Activated CD4-positive, alpha-beta T cell treated with anti-CD3 and anti-CD28 coated beads, Interleukin-10, Interleukin-2, amounts not matched to agents 100 ng/mL and 50 ng/mL, durations not matched to agents 16 hours and 8 hours (primary cell): ENCODE measurements around the gene GREB1.
A peak's percentile ranks its signal among the peaks of the same experiment; 100 is the strongest.

Experiments
- DNase-seq: peaks from one replicate; pipeline ENCODE4 v3.0.0-alpha.2; 2020

GREB1 gene

DNA sequence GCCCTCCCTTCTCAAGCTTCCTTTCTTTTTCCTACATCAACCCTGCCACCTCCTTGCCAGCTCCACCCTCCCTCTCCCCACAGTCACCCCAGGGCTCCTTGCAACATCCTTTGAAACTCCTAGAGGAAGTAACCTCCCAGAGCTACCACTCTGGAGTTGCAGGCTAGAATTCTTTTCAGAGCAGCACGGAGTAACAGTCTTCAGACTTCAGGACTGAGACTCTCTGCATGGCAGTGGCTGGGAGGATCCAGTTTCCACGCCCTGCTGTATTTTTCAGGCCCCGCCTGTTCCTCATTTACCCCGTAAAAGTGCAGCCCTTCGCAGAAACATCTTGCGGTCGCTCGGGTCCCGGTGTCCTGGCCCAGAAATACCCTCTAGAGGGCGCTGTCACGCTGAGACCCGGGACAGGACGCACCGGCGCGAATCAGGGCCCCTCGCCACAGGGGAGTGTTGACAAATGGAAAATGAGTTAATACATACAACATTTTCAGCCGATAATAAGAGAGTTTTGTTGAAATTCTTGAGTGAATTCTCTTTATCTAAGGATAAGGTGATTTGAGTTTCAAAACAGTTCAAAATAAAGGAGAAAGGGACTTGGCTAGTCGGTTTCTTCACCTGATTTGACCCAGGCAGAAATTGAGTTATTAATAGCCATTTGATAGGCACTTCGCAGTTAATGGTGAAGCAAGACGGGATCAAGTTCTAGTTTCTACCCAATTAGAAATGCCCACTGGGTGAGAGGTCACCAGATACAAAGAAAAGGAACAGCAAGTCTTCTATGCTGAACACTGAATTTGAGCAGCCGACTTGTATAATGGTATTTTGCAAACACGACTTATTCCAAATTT is 154.6 kb downstream of the GREB1 start:
- DNase-seq = peak; percentile 90

DNA sequence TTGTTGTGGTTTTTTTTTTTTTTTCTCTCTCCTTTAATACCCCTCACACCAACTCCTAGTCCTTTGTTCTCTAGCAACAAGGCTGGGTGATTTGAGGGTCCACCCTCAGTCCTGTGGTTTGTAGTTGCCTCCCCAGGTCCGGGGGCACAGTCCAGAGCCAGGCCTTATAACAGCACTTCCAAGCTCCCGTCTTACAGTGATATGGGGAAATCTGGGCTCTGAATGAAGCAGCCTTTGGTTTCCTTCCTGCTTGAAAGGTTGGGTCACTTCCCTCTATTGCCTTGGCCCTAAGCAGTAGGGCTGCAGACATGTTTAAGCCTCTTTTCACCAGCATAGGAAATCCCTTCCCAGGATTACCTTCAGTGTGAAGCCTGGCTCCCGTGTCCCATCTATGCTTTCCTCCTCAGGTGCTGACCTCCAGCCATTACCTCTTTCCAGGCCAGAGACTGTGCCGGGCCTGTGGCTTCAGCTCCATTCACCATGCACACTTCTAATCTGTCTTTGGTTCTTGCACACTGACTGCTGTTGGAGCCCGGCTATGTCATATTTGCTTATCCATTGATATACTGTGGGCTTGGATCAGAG is 157.3 kb downstream of the GREB1 start:
- DNase-seq = no peak
